ENCODE results near the gene ACAT2. TPM values are rescaled to one million over a fixed set of nuclear protein-coding genes. Genes with fewer than 3 reads are reported as not detected.

ACAT2 gene
- polyA plus RNA-seq, 3 donors = 54.7 to 64.8 (median 59.7) TPM

Other genes with a start within 250 kb of the ACAT2 start
- gene SOD2, start 68.8 kb upstream of the ACAT2 start, polyA plus RNA-seq (ENCODE audit: insufficient read length in 3 of 3) = 100 to 1,000 TPM; 121 to 123 (median 121) TPM
- 100 to 1,000 TPM; 136 to 145 (median 138) TPM for gene WTAP, start 34.5 kb upstream of the ACAT2 start, polyA plus RNA-seq (ENCODE audit: insufficient read length in 3 of 3)
- gene TCP1, start 27.6 kb downstream of the ACAT2 start, polyA plus RNA-seq (ENCODE audit: insufficient read length in 3 of 3) = 100 to 1,000 TPM; 251 to 275 (median 261) TPM
- 10 to 100 TPM; 59.7 to 73.3 (median 62.8) TPM for gene MRPL18, start 28.4 kb downstream of the ACAT2 start, polyA plus RNA-seq (ENCODE audit: insufficient read length in 3 of 3)
- gene PNLDC1, start 38.2 kb downstream of the ACAT2 start, polyA plus RNA-seq (ENCODE audit: insufficient read length in 3 of 3) = 1 to 10 TPM in 1 of 3 donors, under 1 TPM in 2; 0.25 to 1.6 (median 0.36) TPM
- gene MAS1, start 128.9 kb downstream of the ACAT2 start, polyA plus RNA-seq (ENCODE audit: insufficient read length in 3 of 3) = under 1 TPM in 2 of 3 donors, not detected in 1; 0.01 to 0.03 TPM
- 10 to 100 TPM; 56.6 to 62.3 (median 57.5) TPM for gene IGF2R, start 207.0 kb downstream of the ACAT2 start, polyA plus RNA-seq (ENCODE audit: insufficient read length in 3 of 3)

All from right renal cortex interstitium (tissue), 3 donors.